ENCODE results near the gene NDUFAF7. TPM values are rescaled to one million over a fixed set of nuclear protein-coding genes. Genes with fewer than 3 reads are reported as not detected.

The NDUFAF7 gene
- total and polyA plus RNA-seq, 2 of the 13 experiments (the other 11 are each of a cell fraction or from before 2014, with no cell fraction given) = 27.0 to 40.8 TPM

DNA sequence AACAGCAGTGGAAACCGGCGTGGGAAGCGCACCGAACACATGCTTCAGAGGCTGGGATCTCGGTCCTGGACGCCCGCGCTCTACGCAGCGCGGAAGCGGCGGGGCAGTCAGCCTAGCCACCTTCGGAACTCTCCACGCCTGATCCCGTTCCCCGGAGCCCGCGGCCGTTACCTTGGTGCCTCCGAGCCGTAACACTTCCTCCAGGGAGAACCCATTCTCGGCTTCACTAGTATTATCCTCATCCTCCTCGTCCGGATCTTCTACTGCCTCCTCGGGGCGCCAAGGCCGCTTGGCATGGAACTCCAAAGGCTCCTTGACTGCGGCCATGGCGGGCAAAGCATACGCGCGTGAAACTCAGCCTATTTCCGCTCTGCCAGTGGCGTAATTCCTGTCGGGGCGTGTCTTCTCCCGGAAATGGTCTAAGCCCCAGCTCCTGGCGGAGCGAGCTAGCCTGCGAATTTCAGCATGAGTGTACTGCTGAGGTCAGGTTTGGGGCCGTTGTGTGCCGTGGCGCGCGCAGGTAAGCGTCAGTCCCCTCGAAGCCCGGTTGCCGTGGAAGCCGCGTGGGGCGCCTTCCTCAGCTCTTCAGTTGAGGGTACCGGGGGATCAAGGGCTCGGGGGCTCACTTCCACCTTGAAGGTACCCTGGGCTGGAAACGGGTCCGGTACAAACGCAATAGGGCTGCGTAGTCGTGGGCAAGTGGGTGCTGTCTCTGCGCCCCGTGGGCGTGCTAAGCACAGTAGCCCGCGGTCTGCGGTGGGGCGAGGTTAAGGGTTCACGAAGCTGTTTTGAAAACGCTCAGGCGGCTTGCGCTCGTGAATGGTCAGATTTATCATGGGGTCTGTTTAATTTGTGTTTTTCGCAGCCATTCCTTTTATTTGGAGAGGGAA, at the start of gene NDUFAF7, which contains the start of gene CEBPZ (continued):
- TF ChIP-seq, protein P1, sequence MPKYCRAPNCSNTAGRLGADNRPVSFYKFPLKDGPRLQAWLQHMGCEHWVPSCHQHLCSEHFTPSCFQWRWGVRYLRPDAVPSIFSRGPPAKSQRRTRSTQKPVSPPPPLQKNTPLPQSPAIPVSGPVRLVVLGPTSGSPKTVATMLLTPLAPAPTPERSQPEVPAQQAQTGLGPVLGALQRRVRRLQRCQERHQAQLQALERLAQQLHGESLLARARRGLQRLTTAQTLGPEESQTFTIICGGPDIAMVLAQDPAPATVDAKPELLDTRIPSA (CRISPR knock-in tag; IDR thresholded peaks at IDR 0.05; ENCODE audit: borderline replicate concordance) = peak; percentile 96; the same call in 1 of the 2 replicates
- TF ChIP-seq ZNF781 (CRISPR knock-in tag; IDR thresholded peaks at IDR 0.05; ENCODE audit: borderline replicate concordance, not compliant biosample characterization) = peak; percentile 97
- peak; percentile 94 for TF ChIP-seq ZGPAT (CRISPR knock-in tag; IDR thresholded peaks at IDR 0.05)
- no peak for TF ChIP-seq CBX2 (IDR thresholded peaks at IDR 0.05; ENCODE audit: low read depth, low read length)
- TF ChIP-seq CBX2 (CRISPR knock-in tag; IDR thresholded peaks at IDR 0.05; ENCODE audit: low read depth) = no peak
- no peak for TF ChIP-seq ATRX (CRISPR knock-in tag; IDR thresholded peaks at IDR 0.05; ENCODE audit: borderline replicate concordance)
- TF ChIP-seq HMG20A (CRISPR knock-in tag; IDR thresholded peaks at IDR 0.05; ENCODE audit: borderline replicate concordance) = peak; percentile 15; the same call in 1 of the 2 replicates
- peak; percentile 96 for TF ChIP-seq ZNF607 (CRISPR knock-in tag; IDR thresholded peaks at IDR 0.05; ENCODE audit: borderline replicate concordance)
- TF ChIP-seq RNF219 (CRISPR knock-in tag; IDR thresholded peaks at IDR 0.05) = 0 out of 2 replicates have a peak, but pooled peaks have one; percentile 69
- peak; percentile 35; the same call in 1 of the 2 replicates for TF ChIP-seq RFXAP (CRISPR knock-in tag; IDR thresholded peaks at IDR 0.05; ENCODE audit: borderline replicate concordance)
- TF ChIP-seq HHEX (CRISPR knock-in tag; IDR thresholded peaks at IDR 0.05) = peak; percentile 14; the same call in 1 of the 2 replicates
- peak; percentile 99 for TF ChIP-seq POLR2AphosphoS5 (IDR thresholded peaks at IDR 0.05; ENCODE audit: low read depth, low read length)
- no peak for TF ChIP-seq HNRNPK (IDR thresholded peaks at IDR 0.05; ENCODE audit: low read depth, low read length, poor library complexity, severe bottlenecking)
- TF ChIP-seq, protein P2, sequence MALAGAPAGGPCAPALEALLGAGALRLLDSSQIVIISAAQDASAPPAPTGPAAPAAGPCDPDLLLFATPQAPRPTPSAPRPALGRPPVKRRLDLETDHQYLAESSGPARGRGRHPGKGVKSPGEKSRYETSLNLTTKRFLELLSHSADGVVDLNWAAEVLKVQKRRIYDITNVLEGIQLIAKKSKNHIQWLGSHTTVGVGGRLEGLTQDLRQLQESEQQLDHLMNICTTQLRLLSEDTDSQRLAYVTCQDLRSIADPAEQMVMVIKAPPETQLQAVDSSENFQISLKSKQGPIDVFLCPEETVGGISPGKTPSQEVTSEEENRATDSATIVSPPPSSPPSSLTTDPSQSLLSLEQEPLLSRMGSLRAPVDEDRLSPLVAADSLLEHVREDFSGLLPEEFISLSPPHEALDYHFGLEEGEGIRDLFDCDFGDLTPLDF (CRISPR knock-in tag; IDR thresholded peaks at IDR 0.05) = peak; percentile 91
- TF ChIP-seq MAZ (IDR thresholded peaks at IDR 0.05; ENCODE audit: borderline replicate concordance, low read depth, low read length) = peak; percentile 64; the same call in 1 of the 2 replicates
- peak; percentile 71 for TF ChIP-seq MAZ (CRISPR knock-in tag; IDR thresholded peaks at IDR 0.05; ENCODE audit: low read depth)
- 0 out of 2 replicates have a peak, but pooled peaks have one; percentile 54 for TF ChIP-seq ZNF589 (CRISPR knock-in tag; conservative IDR thresholded peaks at IDR 0.05)
- TF ChIP-seq, protein P3, sequence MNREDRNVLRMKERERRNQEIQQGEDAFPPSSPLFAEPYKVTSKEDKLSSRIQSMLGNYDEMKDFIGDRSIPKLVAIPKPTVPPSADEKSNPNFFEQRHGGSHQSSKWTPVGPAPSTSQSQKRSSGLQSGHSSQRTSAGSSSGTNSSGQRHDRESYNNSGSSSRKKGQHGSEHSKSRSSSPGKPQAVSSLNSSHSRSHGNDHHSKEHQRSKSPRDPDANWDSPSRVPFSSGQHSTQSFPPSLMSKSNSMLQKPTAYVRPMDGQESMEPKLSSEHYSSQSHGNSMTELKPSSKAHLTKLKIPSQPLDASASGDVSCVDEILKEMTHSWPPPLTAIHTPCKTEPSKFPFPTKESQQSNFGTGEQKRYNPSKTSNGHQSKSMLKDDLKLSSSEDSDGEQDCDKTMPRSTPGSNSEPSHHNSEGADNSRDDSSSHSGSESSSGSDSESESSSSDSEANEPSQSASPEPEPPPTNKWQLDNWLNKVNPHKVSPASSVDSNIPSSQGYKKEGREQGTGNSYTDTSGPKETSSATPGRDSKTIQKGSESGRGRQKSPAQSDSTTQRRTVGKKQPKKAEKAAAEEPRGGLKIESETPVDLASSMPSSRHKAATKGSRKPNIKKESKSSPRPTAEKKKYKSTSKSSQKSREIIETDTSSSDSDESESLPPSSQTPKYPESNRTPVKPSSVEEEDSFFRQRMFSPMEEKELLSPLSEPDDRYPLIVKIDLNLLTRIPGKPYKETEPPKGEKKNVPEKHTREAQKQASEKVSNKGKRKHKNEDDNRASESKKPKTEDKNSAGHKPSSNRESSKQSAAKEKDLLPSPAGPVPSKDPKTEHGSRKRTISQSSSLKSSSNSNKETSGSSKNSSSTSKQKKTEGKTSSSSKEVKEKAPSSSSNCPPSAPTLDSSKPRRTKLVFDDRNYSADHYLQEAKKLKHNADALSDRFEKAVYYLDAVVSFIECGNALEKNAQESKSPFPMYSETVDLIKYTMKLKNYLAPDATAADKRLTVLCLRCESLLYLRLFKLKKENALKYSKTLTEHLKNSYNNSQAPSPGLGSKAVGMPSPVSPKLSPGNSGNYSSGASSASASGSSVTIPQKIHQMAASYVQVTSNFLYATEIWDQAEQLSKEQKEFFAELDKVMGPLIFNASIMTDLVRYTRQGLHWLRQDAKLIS (CRISPR knock-in tag; IDR thresholded peaks at IDR 0.05) = peak; percentile 89; the same call in 1 of the 2 replicates
